ENCODE data around the gene BFSP2. TPM values are rescaled to one million over a fixed set of nuclear protein-coding genes. Genes with fewer than 3 reads are reported as not detected.

BFSP2 gene
- total RNA-seq, 1 donor from 2014 or later: not detected

DNA sequence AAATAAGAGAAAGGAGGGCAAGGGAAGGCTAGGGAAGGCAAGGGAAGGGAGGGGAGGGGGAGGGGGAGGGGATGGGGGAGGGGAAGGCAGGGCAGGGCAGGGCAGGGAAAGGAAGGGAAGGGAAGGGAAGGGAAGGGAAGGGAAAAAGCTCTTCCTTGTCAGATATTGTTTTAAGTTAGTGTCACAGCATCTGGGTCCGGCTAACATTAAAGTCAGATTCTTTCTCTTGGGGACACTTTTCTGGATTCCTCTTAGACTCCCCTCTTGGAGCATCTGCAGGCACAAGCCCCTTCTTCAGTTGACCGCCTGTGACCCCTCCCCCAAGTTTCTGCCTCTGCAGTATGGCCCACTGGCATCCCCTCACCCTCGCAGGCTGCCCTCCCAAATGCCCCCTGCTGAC lies 26.0 kb downstream of the BFSP2 start:
- Mint-ChIP-seq H3K9me3 (ENCODE audit: unreplicated experiment) (no peaks in the 10 kb centered on the region), H3K36me3 (ENCODE audit: low read depth, unreplicated experiment) (no peaks in the 10 kb centered on the region), H3K27me3 (ENCODE audit: unreplicated experiment) (no peaks in the 10 kb centered on the region), H3K4me3 (ENCODE audit: unreplicated experiment) (no peak overlapping the region), H3K4me1 (ENCODE audit: unreplicated experiment) (peaks cover under 1% of the 10 kb centered on the region), H3K27ac (ENCODE audit: unreplicated experiment) (no peak overlapping the region)
- no peak for DNase-seq (ENCODE audit: low spot score)
- TF ChIP-seq, protein P1, sequence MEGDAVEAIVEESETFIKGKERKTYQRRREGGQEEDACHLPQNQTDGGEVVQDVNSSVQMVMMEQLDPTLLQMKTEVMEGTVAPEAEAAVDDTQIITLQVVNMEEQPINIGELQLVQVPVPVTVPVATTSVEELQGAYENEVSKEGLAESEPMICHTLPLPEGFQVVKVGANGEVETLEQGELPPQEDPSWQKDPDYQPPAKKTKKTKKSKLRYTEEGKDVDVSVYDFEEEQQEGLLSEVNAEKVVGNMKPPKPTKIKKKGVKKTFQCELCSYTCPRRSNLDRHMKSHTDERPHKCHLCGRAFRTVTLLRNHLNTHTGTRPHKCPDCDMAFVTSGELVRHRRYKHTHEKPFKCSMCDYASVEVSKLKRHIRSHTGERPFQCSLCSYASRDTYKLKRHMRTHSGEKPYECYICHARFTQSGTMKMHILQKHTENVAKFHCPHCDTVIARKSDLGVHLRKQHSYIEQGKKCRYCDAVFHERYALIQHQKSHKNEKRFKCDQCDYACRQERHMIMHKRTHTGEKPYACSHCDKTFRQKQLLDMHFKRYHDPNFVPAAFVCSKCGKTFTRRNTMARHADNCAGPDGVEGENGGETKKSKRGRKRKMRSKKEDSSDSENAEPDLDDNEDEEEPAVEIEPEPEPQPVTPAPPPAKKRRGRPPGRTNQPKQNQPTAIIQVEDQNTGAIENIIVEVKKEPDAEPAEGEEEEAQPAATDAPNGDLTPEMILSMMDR (IDR thresholded peaks at IDR 0.05; ENCODE audit: unreplicated experiment): no peak

DNA sequence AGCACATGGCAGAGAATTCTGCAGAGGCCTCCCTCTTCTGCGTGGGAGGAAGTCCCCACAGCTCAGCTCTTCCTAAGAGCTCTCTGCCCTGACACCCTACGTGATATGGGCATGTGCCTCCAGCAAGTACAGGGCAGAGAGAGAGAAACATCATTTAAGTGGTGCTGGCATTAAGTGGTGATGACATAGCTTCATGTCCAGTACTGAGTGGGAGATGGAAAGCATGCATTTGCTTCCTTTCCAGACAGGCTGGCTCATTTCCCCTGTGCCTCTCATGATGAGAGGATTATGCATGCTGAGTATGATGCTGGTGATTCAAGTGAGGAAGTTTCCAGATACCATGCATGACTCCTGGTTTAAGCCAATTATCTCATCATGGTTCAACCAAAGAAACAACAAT lies 26.9 kb downstream of the BFSP2 start:
- Mint-ChIP-seq H3K9me3 (ENCODE audit: unreplicated experiment) (no peaks in the 10 kb centered on the region), H3K36me3 (ENCODE audit: low read depth, unreplicated experiment) (no peaks in the 10 kb centered on the region), H3K4me1 (ENCODE audit: unreplicated experiment) (no peaks in the 10 kb centered on the region), H3K27me3 (ENCODE audit: unreplicated experiment) (no peaks in the 10 kb centered on the region), H3K27ac (ENCODE audit: unreplicated experiment) (no peak overlapping the region), H3K4me3 (ENCODE audit: unreplicated experiment) (no peak overlapping the region)
- TF ChIP-seq, protein P1 (IDR thresholded peaks at IDR 0.05; ENCODE audit: unreplicated experiment): no peak
- DNase-seq (ENCODE audit: low spot score): no peak

DNA sequence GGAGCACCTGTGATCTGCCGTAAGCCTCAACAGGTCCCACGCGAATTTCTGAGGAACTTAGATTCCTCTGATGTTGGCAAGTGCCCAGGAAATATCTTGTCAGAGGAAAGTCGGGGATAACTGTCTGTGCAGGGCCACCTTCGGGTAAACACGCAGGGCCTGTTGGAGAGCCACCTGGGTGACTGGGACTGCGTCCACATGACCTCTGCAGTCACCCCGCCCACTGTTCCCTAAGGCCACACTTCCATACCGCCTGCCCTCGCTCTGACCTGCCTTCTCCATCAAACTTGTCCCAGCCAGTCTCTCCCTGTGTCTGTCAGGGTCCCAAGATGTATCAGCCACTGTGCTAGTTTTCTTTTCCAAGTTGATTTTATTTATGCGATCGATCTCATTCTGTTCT lies 28.7 kb downstream of the BFSP2 start:
- Mint-ChIP-seq H3K27ac (ENCODE audit: unreplicated experiment) (no peak overlapping the region), H3K4me3 (ENCODE audit: unreplicated experiment) (no peak overlapping the region), H3K4me1 (ENCODE audit: unreplicated experiment) (no peaks in the 10 kb centered on the region), H3K9me3 (ENCODE audit: unreplicated experiment) (no peaks in the 10 kb centered on the region), H3K36me3 (ENCODE audit: low read depth, unreplicated experiment) (no peaks in the 10 kb centered on the region), H3K27me3 (ENCODE audit: unreplicated experiment) (no peaks in the 10 kb centered on the region)
- no peak for DNase-seq (ENCODE audit: low spot score)
- TF ChIP-seq, protein P1 (IDR thresholded peaks at IDR 0.05; ENCODE audit: unreplicated experiment): no peak

DNA sequence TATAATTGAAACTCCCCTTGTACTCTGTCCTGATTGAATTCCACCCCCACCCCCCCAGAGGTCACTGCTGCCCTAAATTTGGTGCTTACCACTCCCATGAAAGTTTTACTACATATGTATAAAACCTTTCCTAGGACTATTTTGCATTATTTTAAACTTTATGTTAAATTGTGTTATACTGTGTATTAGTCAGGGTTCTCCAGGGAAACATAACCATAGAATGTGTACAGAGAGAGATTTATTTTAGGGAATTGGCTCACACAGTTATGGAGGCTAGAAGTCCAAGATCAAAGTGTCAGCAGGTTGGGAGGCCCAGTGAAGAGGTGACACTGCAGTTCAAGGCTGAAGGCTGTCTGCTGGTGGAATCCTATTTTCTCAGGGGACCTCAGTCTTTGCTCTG lies 29.2 kb downstream of the BFSP2 start:
- no peaks in the 10 kb centered on the region for H3K9me3 Mint-ChIP-seq (ENCODE audit: unreplicated experiment)
- H3K4me3 Mint-ChIP-seq (ENCODE audit: unreplicated experiment): no peak overlapping the region
- no peak overlapping the region for H3K27ac Mint-ChIP-seq (ENCODE audit: unreplicated experiment)
- DNase-seq (ENCODE audit: low spot score): no peak
- H3K4me1 Mint-ChIP-seq (ENCODE audit: unreplicated experiment): no peaks in the 10 kb centered on the region
- no peaks in the 10 kb centered on the region for H3K36me3 Mint-ChIP-seq (ENCODE audit: low read depth, unreplicated experiment)
- TF ChIP-seq, protein P1 (IDR thresholded peaks at IDR 0.05; ENCODE audit: unreplicated experiment): no peak
- H3K27me3 Mint-ChIP-seq (ENCODE audit: unreplicated experiment): no peaks in the 10 kb centered on the region

DNA sequence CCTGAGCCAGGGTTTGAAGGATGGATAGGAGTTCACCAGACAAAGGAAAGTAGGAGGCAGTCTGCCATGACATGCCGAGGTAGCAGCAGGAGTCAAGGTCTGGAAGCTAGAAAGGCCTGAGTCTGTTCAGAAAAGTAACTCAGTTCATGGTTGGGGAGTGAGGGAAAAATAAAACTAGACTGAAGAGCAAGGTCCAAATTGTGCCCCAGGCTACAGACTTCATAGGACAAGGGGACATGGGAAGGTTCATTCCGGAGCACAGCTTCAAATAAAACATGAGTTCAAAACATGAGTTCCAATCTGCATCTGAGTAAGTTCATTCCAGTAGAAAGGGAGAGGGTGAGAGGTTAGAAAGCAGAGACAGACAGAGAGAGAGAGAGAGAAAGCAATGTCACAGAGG lies 39.7 kb downstream of the BFSP2 start:
- H3K27me3 Mint-ChIP-seq (ENCODE audit: unreplicated experiment): no peaks in the 10 kb centered on the region
- H3K9me3 Mint-ChIP-seq (ENCODE audit: unreplicated experiment): peaks cover 7% of the 10 kb centered on the region
- no peaks in the 10 kb centered on the region for H3K36me3 Mint-ChIP-seq (ENCODE audit: low read depth, unreplicated experiment)
- DNase-seq (ENCODE audit: low spot score): no peak
- H3K4me3 Mint-ChIP-seq (ENCODE audit: unreplicated experiment): no peak overlapping the region
- no peaks in the 10 kb centered on the region for H3K4me1 Mint-ChIP-seq (ENCODE audit: unreplicated experiment)
- H3K27ac Mint-ChIP-seq (ENCODE audit: unreplicated experiment): no peak overlapping the region
- TF ChIP-seq, protein P1 (IDR thresholded peaks at IDR 0.05; ENCODE audit: unreplicated experiment): no peak
